Measurements from ENCODE around the gene TXNRD2.
A peak's percentile ranks its signal among the peaks of the same experiment; 100 is the strongest.

Gene TXNRD2

DNA sequence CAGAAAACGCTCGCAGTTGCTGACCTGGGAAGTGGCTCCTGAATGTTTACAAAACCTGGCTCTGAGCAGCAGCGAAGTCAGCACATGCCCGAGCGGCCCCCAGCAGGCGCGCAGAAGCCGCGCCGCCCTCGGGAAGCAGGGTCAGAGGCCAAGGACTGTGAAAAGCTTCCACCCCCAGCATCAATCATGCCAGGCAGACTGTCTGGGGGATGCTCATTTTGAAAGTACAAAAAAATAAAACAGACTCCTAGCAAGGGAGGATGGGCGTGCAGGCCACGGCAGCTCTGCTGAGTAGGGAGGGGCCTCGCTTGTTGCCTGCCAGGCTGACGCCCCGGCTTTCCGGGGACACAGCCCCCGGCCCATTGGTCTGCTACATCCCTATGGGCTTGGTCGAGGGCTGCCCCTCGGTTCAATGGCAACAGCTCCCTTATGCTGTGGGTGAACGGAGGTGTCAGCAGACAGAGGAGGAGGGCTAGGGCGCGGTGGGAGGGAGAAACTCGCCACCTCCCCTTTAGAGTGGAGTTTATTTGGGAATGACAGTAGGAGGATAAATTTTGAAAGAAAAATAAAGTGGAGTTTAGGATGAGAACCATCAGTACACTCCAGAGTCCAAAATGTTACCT, 49.2 kb downstream of the TXNRD2 start:
- peak overlapping the region; percentile 67 for H2AFZ ChIP-seq (ENCODE audit: low read depth, low read length)
- no peaks in the 10 kb centered on the region for H3K27me3 ChIP-seq (ENCODE audit: insufficient read depth, low read length, poor library complexity)
- H3K36me3 ChIP-seq (ENCODE audit: insufficient read depth, low read length) = peaks cover 4% of the 10 kb centered on the region; the same call in 1 of the 2 replicates
- H3K79me2 ChIP-seq (ENCODE audit: insufficient read depth, low read length) = peaks cover 6% of the 10 kb centered on the region; the same call in 1 of the 2 replicates
- H4K20me1 ChIP-seq (ENCODE audit: insufficient read depth, low read length) = no peaks in the 10 kb centered on the region
- ATAC-seq (ENCODE audit: insufficient read depth, low read depth) (peak; percentile 53), DNase-seq (peak; percentile 85)
- peak overlapping the region; percentile 58 for H3K4me2 ChIP-seq (ENCODE audit: insufficient read depth, low read length)
- peak overlapping the region; percentile 100 for H3K27ac ChIP-seq (ENCODE audit: low read length)
- TF ChIP-seq CTCF (IDR thresholded peaks at IDR 0.05; ENCODE audit: borderline replicate concordance, extremely low read depth, low read length, poor library complexity, severe bottlenecking) (no peak), EZH2 (IDR thresholded peaks at IDR 0.05; ENCODE audit: borderline replicate concordance, low read depth, low read length, severe bottlenecking) (no peak)
- H3K9ac ChIP-seq (ENCODE audit: low read depth, low read length) = peak overlapping the region; percentile 65
- no peaks in the 10 kb centered on the region for H3K9me3 ChIP-seq (ENCODE audit: insufficient read depth, low read length, severe bottlenecking)
- H3K4me3 ChIP-seq (ENCODE audit: low read depth in 1 of 2, low read length in 2 of 2) = peak overlapping the region in 1 of 2 experiments; percentile 41; a peak in 2 of 4 replicates
- peaks cover 89% of the 10 kb centered on the region for H3K4me1 ChIP-seq (ENCODE audit: insufficient read depth, low read length)

- no peaks in the 10 kb centered on the region for H3K9me3 ChIP-seq (ENCODE audit: insufficient read depth, low read length, severe bottlenecking)
- TF ChIP-seq CTCF (IDR thresholded peaks at IDR 0.05; ENCODE audit: borderline replicate concordance, extremely low read depth, low read length, poor library complexity, severe bottlenecking) (peak; percentile 68), EZH2 (IDR thresholded peaks at IDR 0.05; ENCODE audit: borderline replicate concordance, low read depth, low read length, severe bottlenecking) (no peak)
- no peaks in the 10 kb centered on the region for H3K27me3 ChIP-seq (ENCODE audit: insufficient read depth, low read length, poor library complexity)
- peak overlapping the region; percentile 65 for H3K9ac ChIP-seq (ENCODE audit: low read depth, low read length)
- peak overlapping the region in 1 of 2 experiments; percentile 41; a peak in 2 of 4 replicates for H3K4me3 ChIP-seq (ENCODE audit: low read depth in 1 of 2, low read length in 2 of 2)
- peak overlapping the region; percentile 100 for H3K27ac ChIP-seq (ENCODE audit: low read length)
- H3K4me1 ChIP-seq (ENCODE audit: insufficient read depth, low read length) = peaks cover 91% of the 10 kb centered on the region
- H3K4me2 ChIP-seq (ENCODE audit: insufficient read depth, low read length) = peak overlapping the region; percentile 58
- peak overlapping the region; percentile 67 for H2AFZ ChIP-seq (ENCODE audit: low read depth, low read length)
- ATAC-seq (ENCODE audit: insufficient read depth, low read depth) (peak; percentile 76), DNase-seq (peak; percentile 95)
- no peaks in the 10 kb centered on the region for H4K20me1 ChIP-seq (ENCODE audit: insufficient read depth, low read length)
- H3K79me2 ChIP-seq (ENCODE audit: insufficient read depth, low read length) = peaks cover 6% of the 10 kb centered on the region; the same call in 1 of the 2 replicates
- peaks cover 4% of the 10 kb centered on the region; the same call in 1 of the 2 replicates for H3K36me3 ChIP-seq (ENCODE audit: insufficient read depth, low read length)
Measured at GRCh38 chr22:19891317-19892256, 50.0 kb downstream of the TXNRD2 start.

- H3K4me3 ChIP-seq (ENCODE audit: low read depth in 1 of 2, low read length in 2 of 2) = peak overlapping the region in 1 of 2 experiments; percentile 30; a peak in 1 of 4 replicates
- peak overlapping the region; percentile 65 for H3K9ac ChIP-seq (ENCODE audit: low read depth, low read length)
- DNase-seq (peak; percentile 74), ATAC-seq (ENCODE audit: insufficient read depth, low read depth) (peak; percentile 23)
- peaks cover 4% of the 10 kb centered on the region; the same call in 1 of the 2 replicates for H3K36me3 ChIP-seq (ENCODE audit: insufficient read depth, low read length)
- H3K4me1 ChIP-seq (ENCODE audit: insufficient read depth, low read length) = peaks cover 92% of the 10 kb centered on the region
- H3K27me3 ChIP-seq (ENCODE audit: insufficient read depth, low read length, poor library complexity) = no peaks in the 10 kb centered on the region
- no peaks in the 10 kb centered on the region for H4K20me1 ChIP-seq (ENCODE audit: insufficient read depth, low read length)
- H3K27ac ChIP-seq (ENCODE audit: low read length) = peak overlapping the region; percentile 100
- H3K9me3 ChIP-seq (ENCODE audit: insufficient read depth, low read length, severe bottlenecking) = no peaks in the 10 kb centered on the region
- H3K4me2 ChIP-seq (ENCODE audit: insufficient read depth, low read length) = peak overlapping the region; percentile 58
- peaks cover 6% of the 10 kb centered on the region; the same call in 1 of the 2 replicates for H3K79me2 ChIP-seq (ENCODE audit: insufficient read depth, low read length)
- TF ChIP-seq CTCF (IDR thresholded peaks at IDR 0.05; ENCODE audit: borderline replicate concordance, extremely low read depth, low read length, poor library complexity, severe bottlenecking) = peak; percentile 38
- no peak for TF ChIP-seq EZH2 (IDR thresholded peaks at IDR 0.05; ENCODE audit: borderline replicate concordance, low read depth, low read length, severe bottlenecking)
- H2AFZ ChIP-seq (ENCODE audit: low read depth, low read length) = peak overlapping the region; percentile 19
Measured at GRCh38 chr22:19890502-19891316, 50.9 kb downstream of the TXNRD2 start.
